ENCODE results near the gene SMO. TPM values are rescaled to one million over a fixed set of nuclear protein-coding genes. Genes with fewer than 3 reads are reported as not detected.

SMO gene
- total RNA-seq, 1 donor from 2014 or later = 4.6 TPM

DNA sequence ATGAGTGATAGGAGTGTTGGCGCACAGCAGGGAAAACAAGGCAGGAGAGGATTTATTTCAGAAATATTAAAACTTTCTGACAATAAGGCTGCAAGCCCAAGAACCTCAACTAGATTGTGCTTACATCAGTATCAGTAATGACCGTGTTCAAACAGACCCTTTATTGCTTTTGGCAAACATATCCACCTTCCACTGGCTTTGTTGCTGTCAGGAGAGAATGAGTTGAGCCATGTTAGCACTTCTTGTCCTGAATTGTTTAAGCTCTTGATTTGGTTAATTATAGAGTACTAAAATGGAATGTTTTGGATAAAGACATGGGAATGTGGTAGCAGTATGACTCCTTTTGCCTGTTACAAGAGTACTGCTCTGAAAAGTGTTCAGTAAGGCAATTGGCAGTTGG lies 40.2 kb downstream of the SMO start:
- no peak for TF ChIP-seq CTCF (IDR thresholded peaks at IDR 0.05; ENCODE audit: borderline replicate concordance)
- H3K9me3 ChIP-seq (replicated peaks) = no peaks in the 10 kb centered on the region
- no peak for DNase-seq
- intact Hi-C loops (cut with micrococcal nuclease) = no loop called here
- H3K36me3 ChIP-seq = no peaks in the 10 kb centered on the region
- peaks cover 50% of the 10 kb centered on the region for H3K4me1 ChIP-seq
- no peak overlapping the region for H3K4me3 ChIP-seq
- no peaks in the 10 kb centered on the region for H3K27me3 ChIP-seq (ENCODE audit: low read depth)
- no peak overlapping the region for H3K27ac ChIP-seq (replicated peaks)

GRCh38 chr7:129231666-129232065 lies 43.2 kb downstream of the SMO start:
- Histone ChIP-seq H3K4me3 (no peak overlapping the region), H3K9me3 (replicated peaks) (no peaks in the 10 kb centered on the region), H3K27me3 (ENCODE audit: low read depth) (no peaks in the 10 kb centered on the region), H3K4me1 (peaks cover 26% of the 10 kb centered on the region), H3K36me3 (no peaks in the 10 kb centered on the region), H3K27ac (replicated peaks) (no peak overlapping the region)
- no peak for TF ChIP-seq CTCF (IDR thresholded peaks at IDR 0.05; ENCODE audit: borderline replicate concordance)
- no peak for DNase-seq
- intact Hi-C loops (cut with micrococcal nuclease) = no loop called here

GRCh38 chr7:129238546-129238945 lies 50.1 kb downstream of the SMO start:
- Histone ChIP-seq H3K4me3 (no peak overlapping the region), H3K27ac (replicated peaks) (no peak overlapping the region), H3K27me3 (ENCODE audit: low read depth) (no peaks in the 10 kb centered on the region), H3K4me1 (no peaks in the 10 kb centered on the region), H3K36me3 (no peaks in the 10 kb centered on the region), H3K9me3 (replicated peaks) (no peaks in the 10 kb centered on the region)
- no peak for DNase-seq
- intact Hi-C loops (cut with micrococcal nuclease) = no loop called here
- no peak for TF ChIP-seq CTCF (IDR thresholded peaks at IDR 0.05; ENCODE audit: borderline replicate concordance)

DNA sequence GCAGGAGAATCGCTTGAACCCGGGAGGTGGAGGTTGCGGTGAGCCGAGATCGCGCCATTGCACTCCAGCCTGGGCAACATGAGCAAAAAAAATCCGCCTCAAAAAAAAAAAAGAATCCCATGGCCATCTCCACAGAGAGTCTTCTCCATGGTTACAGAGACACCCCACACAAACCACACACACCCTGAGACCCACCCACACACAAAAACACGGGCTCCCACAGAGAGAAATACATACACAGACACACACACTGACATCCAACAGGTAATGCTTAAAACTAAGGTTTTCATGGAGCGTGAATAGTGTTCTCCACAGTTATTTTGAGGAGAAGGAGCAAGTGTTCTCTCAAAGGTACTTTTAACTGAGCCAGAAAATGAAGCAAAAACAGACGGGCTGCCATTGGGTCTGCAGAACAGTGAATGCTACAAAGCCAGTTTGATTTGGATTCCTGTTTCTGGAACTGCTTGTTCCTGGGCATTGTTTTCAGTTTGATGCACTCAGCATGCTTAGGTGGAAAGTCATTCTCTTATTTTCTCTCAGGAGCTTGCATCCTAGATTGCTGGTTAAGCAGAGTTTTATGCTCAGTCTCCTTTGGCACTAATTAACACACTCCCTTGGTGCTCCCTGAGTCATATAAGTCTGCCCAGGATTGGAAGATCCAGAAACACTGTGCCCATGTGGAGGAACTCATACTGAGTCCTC lies 51.8 kb downstream of the SMO start:
- Histone ChIP-seq H3K9me3 (replicated peaks) (peaks cover 2% of the 10 kb centered on the region), H3K27me3 (ENCODE audit: low read depth) (no peaks in the 10 kb centered on the region), H3K4me1 (no peaks in the 10 kb centered on the region), H3K4me3 (no peak overlapping the region), H3K36me3 (no peaks in the 10 kb centered on the region), H3K27ac (replicated peaks) (no peak overlapping the region)
- intact Hi-C loops (cut with micrococcal nuclease) = no loop called here
- DNase-seq = no peak
- TF ChIP-seq CTCF (IDR thresholded peaks at IDR 0.05; ENCODE audit: borderline replicate concordance) = no peak

DNA sequence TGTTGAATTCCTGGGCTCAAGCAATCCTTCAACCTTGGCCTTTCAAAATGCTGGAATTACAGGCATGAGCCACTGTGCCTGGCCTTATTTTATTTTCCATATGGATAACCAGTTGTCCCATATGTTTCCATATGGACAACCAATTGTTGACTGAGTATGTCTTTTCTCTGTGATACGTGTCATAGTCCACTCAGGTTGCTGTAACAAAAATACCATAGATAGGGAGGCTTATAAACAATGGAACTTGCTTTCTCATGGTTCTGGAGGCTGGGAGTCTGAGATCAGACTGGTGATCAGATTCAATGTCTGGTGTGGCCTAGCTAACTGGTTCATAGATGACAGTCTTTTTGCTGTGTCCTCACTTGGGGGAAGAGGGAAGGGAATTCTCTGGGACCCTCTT lies 55.8 kb downstream of the SMO start:
- Histone ChIP-seq H3K27me3 (ENCODE audit: low read depth) (no peaks in the 10 kb centered on the region), H3K4me1 (no peaks in the 10 kb centered on the region), H3K36me3 (no peaks in the 10 kb centered on the region), H3K27ac (replicated peaks) (no peak overlapping the region), H3K9me3 (replicated peaks) (peaks cover 2% of the 10 kb centered on the region), H3K4me3 (no peak overlapping the region)
- no peak for DNase-seq
- TF ChIP-seq CTCF (IDR thresholded peaks at IDR 0.05; ENCODE audit: borderline replicate concordance) = no peak
- intact Hi-C loops (cut with micrococcal nuclease) = no loop called here

Data from left ventricle myocardium inferior (tissue), 1 donor.